Tongue (tissue), 2 donors: ENCODE results near the gene EIF3K. TPM values are rescaled to one million over a fixed set of nuclear protein-coding genes. Genes with fewer than 3 reads are reported as not detected.
A peak's percentile ranks its signal among the peaks of the same experiment; 100 is the strongest.
"Not testable (repeated sequence)": the region's sequence is repeated elsewhere in the genome, so short reads cannot be mapped to it uniquely, and the experiment has no call there.

Experiments
- DNase-seq: peaks from one replicate; pipeline ENCODE4 v3.0.0-alpha.2; 2015
- total RNA-seq: library from RNA; depleted of rRNA; stranded (reverse); fragments of >200 nt; gene quantifications from one replicate; pipeline ENCODE4 v1.2.3, GENCODE V29; 2014

Gene EIF3K
- total RNA-seq, 1 donor from 2014 or later: 341 TPM

DNA sequence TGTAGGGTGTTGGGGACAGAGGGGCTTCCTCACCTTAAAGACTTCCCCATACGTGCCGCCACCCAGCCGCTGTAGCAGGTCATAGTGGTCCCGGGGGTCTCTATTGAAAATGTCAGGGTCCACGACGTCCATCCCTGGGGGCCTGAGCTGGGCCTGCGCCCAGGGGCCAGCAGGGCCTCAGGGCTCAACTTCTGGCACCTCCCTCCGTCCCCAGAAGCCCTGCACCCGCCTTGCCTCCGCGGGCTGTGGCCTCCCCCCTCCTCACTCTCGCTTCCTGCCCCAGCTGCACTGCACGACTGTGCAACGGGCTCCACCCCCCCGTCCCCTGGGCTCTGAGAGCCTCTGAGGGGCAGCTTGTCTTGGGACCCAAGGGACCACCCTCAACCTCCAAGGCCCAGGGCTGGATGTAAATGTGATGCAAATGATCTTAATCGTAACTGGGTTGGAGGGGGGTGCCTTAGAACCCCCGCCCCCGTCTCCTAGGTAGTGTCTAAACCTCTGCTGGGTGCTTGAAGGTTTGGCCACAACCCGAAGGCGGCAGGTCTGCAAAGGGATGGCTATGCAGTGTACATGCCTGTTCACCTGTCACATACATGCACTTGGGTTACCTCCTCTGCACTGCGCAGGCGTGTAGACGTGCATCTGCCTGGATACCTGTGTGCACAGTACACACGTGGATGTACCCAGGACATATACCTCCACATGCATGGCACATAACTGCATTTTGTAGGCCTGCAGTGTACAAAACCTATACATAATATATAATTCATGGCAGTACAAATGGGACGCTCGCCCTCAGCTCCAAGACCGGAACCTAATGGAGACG is 1.0 kb upstream of the EIF3K start, which contains the start of gene MAP4K1:
MAP4K1 (minus strand) TSS at position 190 of the 826 bp plus-strand sequence; CDS start at position 132, 58 bp downstream.
- DNase-seq: peak; percentile 32

DNA sequence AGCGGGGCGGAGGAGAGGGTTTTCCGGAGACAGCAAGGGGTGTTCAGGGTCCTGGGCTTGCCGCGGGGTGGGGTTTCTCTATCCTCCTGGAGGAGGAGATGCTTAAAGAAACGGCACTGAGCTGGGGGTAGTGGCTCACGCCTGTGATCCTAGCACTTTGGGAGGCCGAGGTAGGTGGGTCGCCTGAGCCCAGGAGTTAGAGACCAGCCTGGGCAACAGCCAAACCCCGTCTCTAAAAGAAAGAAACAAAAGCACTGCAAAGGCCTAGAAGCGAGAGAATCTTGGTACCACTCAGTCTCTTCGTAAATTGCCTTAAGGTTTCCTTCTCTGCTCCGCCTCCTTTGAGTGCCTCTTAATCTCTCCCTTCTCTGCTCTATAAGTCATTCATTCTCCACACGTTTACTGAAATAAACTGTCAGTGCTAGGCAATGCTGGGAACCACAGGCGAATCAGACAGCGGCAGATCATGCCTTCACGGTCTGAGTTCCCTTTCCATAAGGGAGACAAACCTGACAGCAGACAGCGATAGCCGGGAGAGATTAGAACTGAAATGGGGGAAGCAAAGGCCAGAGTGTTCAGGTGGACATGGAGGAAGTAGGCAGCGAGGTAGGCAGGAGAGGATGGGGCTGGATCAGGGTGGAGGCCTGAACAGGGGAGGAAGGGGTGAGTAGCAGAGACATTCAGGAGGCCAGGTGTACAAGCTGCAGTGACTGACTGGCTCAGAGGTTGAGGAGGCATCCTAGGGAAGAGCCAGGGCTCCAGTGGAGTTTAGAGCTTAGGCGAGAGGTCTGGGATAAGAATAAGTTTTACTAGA is 580 bp downstream of the EIF3K start:
- DNase-seq: no peak

DNA sequence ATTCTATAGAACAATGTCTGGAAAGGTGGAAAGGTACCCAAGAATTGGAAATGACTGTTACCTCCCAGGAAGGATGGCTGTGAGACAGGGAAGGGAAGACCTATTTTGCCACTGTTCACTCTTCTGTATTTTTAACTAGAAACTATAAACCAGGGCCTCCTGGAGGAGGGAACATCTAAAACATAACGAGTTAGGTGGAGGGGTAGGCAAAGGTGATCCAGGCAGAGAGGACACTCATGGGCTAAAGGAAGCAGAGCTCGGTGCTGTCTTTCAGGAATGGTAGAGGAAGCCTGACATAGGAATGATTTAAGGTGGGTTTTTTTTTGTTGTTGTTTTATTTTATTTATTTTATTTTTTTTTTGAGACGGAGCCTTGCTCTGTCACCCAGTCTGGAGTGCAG is 5.8 kb downstream of the EIF3K start:
- DNase-seq: no peak

DNA sequence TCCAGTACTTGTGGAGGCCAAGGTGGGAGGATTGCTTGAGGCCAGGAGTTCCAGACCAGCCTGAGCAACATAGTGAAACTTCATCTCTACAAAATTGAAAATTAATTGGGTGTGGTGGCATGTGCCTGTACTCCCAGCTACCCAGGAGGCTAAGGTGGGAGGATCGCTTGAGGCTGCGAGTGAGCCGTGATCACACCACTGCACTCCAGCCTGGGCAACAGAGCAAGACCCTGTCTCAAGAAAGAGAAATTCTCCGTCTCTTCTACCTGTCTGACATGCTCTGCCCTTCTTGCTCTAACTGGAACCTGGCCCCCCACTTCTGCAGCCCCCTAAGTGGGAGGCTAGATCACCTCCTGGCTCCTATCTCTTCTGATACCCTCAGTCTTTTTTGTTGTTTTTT is 7.4 kb downstream of the EIF3K start:
- DNase-seq: no peak

DNA sequence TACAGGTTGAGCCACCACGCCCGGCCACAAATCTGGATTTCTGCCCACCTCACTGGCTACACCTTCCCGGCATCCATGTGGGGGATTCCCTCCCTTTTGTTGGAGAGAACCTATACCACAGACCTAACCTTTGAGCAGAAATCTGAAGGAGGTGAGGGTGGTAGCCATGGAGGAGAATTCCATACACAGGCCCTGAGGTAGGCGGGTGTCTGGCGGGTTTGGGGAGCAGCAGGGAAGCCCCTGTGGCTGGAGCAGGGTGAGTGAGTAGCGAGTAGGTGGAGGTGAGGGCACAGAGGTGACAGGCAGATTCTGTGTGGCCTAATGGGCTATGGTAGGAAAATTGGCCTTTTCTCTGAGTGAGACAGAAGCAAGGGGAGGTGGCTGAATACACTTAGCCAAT is 10.6 kb downstream of the EIF3K start:
- no peak for DNase-seq

DNA sequence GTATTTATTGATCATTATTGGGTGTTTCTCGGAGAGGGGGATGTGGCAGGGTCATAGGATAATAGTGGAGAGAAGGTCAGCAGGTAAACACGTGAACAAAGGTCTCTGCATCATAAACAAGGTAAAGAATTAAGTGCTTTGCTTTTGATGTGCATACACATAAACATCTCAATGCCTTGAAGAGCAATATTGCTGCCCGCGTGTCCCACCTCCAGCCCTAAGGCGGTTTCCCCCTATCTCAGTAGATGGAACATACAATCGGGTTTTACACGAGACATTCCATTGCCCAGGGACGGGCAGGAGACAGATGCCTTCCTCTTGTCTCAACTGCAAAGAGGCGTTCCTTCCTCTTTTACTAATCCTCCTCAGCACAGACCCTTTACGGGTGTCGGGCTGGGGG is 12.3 kb downstream of the EIF3K start:
- not testable (repeated sequence) for DNase-seq

DNA sequence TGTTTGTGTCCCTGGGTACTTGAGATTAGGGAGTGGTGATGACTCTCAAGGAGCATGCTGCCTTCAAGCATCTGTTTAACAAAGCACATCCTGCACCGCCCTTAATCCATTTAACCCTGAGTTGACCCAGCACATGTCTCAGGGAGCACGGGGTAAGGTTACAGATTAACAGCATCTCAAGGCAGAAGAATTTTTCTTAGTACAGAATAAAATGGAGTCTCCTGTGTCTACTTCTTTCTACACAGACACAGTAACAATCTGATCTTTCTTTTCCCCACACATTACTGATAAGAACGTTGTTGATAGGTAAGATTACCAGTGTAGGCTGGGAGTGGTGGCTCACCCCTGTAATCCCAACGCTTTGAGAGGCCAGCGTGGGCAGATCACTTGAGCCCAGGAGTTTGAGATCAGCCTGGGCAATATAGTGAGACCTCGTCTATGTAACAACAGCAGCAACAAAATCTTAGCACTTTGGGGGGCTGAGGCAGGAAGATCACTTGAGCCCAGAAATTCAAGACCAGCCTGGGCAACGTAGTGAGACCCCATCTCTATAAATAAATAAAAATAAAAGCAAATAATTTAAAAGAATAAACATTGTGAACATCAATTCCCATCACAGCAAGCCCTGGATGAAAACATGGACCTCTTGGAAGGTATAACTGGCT is 13.0 kb downstream of the EIF3K start:
- not testable (repeated sequence) for DNase-seq

DNA sequence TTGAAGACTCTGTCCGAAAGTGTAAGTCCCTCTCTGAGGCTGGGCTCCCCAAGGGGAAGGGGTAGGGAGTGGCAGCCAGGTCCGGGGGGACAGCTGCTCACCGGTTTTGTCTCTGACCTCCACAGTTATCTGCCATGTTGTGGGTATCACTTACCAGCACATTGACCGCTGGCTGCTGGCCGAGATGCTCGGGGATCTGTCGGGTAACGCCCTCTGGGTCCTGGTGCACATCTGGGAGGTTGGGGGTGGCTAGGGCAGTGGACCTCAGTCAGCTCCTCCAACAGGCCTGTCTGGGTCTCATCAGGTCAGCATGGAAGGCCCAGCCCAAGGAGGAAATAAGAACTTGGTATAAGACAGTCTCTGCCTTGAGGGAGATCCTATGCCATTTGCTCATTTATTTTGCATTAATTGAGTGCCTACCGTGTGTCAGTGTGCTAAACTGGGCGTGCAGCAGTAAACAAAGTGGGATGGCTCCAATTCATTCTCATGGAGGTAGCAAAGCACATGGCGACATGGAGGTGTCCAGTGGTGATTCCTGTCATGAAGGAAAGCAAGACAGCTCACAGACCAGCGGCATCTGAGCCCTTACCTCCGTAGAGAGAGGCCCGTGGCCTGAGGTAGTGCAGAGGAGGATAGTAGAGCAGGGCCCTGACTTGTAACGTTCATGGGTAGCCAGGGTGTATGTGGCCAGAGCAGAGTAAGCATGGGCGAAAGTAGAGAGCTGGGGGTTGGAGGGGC is 13.7 kb downstream of the EIF3K start:
- no peak for DNase-seq

DNA sequence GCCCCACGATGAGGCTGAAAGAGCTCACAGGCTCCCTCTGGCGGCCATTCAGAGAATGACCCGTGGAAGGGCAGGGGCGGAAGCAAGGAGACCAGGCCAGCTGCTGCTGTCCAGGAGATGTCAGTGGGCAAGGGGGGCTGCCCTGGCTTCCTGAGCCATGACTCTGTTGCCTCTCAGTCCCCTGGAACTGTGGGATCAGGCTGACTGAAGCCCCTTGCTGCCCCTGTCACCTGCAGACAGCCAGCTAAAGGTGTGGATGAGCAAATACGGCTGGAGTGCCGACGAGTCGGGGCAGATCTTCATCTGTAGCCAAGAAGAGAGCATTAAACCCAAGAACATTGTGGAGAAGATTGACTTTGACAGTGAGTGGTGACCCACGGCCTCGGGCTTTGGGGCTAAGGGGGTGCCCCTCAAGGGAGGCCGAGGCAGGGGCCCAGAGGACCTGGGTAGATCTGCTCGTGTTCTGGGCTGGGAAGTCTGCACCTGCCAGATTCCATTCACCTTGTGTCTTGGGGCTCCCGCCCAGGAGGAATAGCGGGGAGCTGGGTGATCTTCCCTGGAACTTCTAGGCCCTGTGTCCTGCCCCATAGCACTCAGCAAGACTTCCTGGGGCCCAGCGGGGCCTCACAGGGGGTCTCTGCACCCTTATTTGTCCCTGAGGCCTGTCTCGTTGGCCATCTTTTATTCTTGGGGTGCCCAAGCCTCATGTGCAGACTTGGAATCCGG is 15.9 kb downstream of the EIF3K start:
- DNase-seq: peak; percentile 91

DNA sequence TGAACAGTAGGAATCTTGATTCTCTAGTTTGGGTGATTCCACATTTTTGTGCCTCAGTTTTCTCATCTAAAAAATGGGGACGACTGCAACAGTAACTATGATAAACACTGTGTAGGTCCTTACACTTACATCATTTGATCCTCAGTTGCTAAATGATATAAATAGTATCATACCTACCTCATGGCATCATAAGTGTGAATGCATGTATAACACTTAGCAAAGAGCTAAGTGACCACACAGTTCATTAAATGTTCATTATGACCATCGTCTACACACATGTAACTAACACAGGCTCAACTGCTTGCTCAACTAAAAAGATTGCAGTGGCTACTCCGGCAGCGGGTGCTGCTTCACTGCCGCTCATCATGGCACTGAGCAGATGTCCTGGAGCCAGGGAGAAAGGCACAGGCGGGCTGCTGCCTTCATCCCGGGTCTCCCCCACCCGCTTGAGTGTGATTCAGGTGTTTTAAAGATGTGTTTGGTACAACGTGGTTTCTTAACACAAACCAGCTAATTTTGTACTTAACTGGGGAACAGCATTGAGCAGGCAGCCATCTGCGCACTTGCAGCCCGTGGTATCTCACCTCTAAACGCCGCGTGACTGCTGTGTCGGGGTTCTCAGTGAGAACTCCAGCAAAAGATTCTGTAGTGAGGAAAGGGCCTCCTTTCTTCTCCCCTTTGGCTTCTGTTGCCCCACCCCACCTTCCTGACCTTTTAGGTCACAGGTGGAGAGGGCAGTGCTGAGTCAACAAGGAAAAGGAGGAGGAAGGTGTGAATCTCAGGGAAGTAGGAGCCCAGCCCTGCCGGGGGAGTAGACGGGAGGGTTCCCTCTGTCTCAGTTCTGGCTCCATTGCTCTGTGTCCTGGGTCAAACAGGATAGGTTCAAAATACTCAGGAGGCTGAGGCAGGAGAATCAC is 16.8 kb downstream of the EIF3K start:
- DNase-seq: no peak

DNA sequence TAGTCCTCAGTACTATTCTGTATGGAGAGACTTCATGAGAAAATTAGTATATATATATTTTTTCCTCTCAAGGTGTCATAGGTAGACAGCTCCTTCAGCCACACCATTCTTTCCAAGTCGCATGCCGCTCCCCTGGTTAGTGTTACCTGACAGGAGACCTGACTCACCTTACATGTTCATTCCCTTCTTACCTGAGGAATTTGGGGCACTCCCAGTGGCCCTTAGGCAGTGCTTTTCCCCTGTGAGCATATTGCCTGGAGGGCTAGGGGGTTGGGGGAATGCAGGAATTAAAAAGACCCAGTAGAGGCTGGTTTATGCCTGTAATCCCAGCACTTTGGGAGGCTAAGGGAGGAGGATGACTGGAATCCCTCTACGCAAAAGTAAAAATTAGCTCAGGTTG is 19.5 kb downstream of the EIF3K start:
- no peak for DNase-seq

DNA sequence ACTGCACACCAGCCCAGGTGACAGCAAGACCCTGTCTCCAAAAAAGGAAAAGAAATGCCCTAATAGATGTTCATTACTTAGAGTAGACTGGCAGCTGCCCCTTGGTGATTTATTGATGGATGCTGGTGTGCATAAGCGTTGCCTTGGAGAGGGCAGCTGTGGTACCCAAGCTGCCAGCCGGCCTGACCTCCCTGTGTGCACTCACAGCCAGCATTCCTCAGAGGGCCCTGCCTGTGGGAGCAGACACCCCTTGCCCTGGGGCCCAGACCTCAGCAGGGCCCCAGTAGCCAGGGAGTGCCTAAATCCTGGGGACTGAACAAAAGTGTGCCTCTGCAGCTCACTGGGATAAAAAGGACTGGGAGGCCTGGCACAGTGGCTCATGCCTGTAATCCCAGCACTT is 20.7 kb downstream of the EIF3K start:
- DNase-seq: no peak

DNA sequence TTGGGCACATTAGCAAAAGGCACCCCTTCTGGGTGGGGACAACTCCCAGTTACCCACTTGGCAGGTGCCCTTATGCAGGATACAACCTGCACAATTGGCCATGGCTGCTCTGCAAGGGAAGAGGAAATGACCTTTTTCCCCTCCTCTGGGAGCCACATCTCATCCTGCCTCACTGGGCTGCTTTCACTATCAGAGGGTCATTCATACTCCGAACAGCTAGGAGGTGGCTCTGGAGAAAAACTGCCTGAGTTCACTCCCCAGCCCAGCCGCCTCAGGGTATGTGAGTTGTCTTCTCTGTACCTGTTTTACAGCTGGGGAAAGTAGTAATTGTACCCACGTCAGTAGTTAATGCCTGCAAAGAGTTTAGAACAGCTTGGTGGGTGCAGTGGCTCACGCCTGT is 21.4 kb downstream of the EIF3K start:
- DNase-seq: no peak

DNA sequence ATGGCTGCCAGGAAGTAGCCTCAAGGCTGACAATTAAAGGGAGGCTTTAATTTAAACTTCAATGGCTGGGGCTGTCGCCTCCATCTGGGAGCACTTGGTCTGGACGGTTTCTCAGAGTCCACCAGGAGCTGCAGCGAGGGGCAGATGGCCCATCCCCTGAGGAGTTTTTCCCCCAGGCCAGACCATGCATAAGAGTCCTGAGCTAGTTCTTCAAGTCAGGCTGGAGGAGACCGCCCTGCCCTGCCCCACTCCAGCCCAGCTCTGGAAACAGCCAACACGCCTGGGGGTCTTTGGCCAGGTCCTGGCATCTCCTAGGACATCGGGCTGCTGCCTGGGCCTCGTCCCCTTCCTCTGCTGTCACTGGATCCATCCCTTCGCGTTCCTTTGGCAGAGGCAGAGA is 23.2 kb downstream of the EIF3K start:
- no peak for DNase-seq

DNA sequence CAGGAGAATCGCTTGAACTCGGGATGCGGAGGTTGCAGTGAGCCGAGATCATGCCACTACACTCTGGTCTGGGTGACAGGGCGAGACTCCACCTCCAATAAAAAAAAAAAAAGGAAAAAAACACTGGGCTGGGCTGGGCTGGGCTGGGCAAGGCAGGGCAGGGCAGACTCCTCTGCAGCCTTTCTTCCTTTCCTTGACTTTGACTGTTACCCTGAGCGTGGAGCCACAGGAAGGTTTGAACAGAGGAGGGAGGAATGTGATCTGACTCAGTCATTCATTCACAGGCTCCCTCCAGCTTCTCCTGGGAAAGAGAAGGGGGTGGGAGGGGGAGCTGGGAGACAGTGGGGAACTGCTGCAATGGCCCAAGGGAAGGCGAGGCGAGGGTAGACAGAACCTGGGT is 25.7 kb downstream of the EIF3K start:
- no peak for DNase-seq

DNA sequence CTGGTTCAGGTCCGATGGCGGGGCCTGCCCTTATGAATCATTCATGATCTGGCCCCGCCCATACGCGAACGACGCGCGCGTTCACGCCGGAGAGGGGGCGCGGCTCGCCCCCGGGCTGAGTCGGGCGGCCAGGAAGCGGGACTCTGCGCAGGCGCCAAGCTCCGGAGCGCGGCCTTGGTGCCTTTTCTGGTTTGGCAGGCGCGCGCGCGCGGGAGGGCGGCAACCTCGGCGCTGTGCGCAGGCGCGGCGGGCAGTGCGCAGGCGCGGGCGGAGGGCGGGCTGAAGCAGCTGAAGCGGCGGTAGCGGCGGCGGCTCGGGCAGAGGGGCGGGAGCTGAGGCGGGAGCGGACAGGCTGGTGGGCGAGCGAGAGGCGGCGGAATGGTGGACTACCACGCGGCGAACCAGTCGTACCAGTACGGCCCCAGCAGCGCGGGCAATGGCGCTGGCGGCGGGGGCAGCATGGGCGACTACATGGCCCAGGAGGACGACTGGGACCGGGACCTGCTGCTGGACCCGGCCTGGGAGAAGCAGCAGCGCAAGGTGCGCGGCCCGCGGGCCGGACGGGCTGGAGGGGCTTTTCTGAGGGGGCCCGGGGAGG is 28.5 kb downstream of the EIF3K start, which contains the start of gene ACTN4:
ACTN4 (plus strand) TSS at position 282 of the 598 bp plus-strand sequence; CDS start at position 379, 97 bp downstream.
- DNase-seq: peak; percentile 99

DNA sequence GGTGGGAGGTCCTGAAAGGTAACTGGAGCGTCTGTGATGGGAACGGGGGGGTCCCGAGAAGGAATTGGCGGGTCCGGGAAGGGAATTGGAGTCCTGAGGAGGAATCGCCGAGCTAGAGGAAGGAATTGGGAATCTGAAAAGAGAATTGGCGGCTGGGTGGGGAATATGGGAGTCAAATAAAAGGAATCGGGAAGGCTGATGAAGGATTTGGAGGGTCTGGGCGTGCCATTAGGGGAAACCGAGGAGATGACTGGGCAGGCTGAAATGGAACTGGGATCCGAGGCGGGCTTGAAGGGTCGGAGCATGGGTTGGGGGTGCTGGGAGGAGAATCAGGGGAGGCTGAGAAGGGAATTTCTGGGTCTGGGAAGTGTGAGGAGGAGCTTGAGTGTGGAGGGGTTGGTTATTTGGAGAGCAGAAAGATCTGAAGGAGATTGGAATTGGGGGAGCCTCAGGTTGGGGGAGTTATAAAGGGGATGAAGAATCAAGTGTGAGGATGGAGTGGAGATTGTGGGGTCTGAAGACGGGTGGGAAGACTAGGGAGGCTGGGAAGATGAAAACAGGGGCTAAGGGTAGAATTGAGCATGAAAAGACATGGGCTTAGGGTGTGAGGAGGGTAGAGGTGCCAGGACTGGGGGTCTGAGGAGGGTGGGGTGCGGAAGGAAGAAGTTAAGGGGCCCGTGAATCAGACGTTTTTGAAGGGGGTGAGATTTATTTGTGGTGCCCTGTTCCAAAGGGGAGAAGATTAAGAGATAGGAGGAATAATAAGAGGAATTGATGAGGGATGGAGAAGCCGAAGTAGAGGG is 29.2 kb downstream of the EIF3K start:
- peak; percentile 51 for DNase-seq

DNA sequence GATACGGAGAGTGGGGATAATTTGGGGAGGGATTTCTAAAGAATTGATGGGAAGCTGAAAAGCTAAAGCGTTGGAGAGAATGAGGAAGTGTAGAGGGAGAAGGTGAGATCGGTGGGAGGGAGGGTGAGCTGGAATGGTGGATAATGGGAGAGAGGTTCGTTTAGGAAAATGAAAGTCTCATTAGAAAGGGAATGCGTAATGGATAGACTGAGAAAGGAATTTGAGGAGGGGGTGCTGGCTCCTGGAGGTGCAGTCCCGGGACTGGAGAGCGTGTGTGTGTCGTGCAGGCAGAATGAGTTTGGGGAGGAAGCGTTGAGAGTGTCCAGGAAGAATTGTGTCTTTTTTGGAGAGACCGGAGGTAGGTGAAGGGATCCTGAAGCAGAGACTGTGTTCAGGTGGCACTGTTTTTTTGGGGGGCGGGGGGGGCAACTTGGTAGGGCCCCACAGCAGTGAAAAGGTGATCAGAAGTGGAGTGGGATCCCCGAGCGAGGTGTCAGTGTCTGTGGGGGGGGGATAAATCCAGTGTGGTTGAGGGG is 29.8 kb downstream of the EIF3K start:
- no peak for DNase-seq
